ENCODE measurements around the gene PMIS2.

The PMIS2 gene

GRCh38 chr19:35615036-35615435, 29.1 kb downstream of the PMIS2 start:
- Mint-ChIP-seq H3K4me3 (peak overlapping the region; percentile 25 to 43 (median 37)), H3K27me3 (ENCODE audit: low read depth) (no peaks in the 10 kb centered on the region), H3K36me3 (ENCODE audit: low read depth) (peaks cover 5% of the 10 kb centered on the region), H3K9me3 (no peaks in the 10 kb centered on the region), H3K4me1 (peaks cover 5% of the 10 kb centered on the region), H3K27ac (no peak overlapping the region)
- TF ChIP-seq CTCF (IDR thresholded peaks at IDR 0.05; ENCODE audit: unreplicated experiment in 3 of 3): no peak

- H3K4me1 Mint-ChIP-seq: no peaks in the 10 kb centered on the region
These were observed 32.9 kb downstream of the PMIS2 start for GRCh38 chr19:35618857-35619256.

GRCh38 chr19:35619290-35619923, 33.4 kb downstream of the PMIS2 start:
- Mint-ChIP-seq H3K36me3 (ENCODE audit: low read depth) (peaks cover 9% of the 10 kb centered on the region), H3K9me3 (no peaks in the 10 kb centered on the region), H3K4me1 (no peaks in the 10 kb centered on the region), H3K27ac (no peak overlapping the region), H3K27me3 (ENCODE audit: low read depth) (no peaks in the 10 kb centered on the region), H3K4me3 (no peak overlapping the region)
- no peak for TF ChIP-seq CTCF (IDR thresholded peaks at IDR 0.05; ENCODE audit: unreplicated experiment in 3 of 3)

More at GRCh38 chr19:35618857-35619256, 32.9 kb downstream of the PMIS2 start:
- Mint-ChIP-seq H3K36me3 (ENCODE audit: low read depth) (peaks cover 9% of the 10 kb centered on the region), H3K4me3 (peak overlapping the region in 1 of 3 experiments; percentile 32), H3K27ac (no peak overlapping the region), H3K27me3 (ENCODE audit: low read depth) (no peaks in the 10 kb centered on the region), H3K9me3 (no peaks in the 10 kb centered on the region)
- TF ChIP-seq CTCF (IDR thresholded peaks at IDR 0.05; ENCODE audit: unreplicated experiment in 3 of 3): no peak

DNA sequence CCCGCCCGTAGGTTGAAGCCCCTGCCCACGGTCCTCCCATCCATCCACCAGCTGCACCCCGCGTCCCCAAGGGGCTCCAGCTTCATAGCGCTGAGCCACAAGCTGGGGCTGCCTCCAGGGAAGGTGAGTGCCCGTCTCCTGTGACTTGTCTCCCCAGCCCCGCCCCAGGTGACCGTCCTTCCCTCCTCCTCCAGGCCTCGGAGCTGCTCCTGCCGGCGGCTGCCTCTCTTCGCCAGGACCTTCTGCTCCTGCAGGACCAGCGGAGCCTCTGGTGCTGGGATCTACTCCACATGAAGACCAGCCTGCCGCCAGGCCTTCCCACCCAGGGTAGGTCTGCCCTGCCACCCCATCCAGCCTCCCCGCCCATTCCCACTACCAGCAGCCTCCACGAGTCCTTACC, 34.0 kb downstream of the PMIS2 start:
- no peak overlapping the region for H3K4me3 Mint-ChIP-seq

GRCh38 chr19:35621708-35622107, 35.7 kb downstream of the PMIS2 start:
- TF ChIP-seq CTCF (IDR thresholded peaks at IDR 0.05; ENCODE audit: unreplicated experiment in 3 of 3): no peak
- no peak overlapping the region for H3K4me3 Mint-ChIP-seq

More for the DNA sequence above, 34.0 kb downstream of the PMIS2 start:
- Mint-ChIP-seq H3K27me3 (ENCODE audit: low read depth) (no peaks in the 10 kb centered on the region), H3K36me3 (ENCODE audit: low read depth) (peaks cover 9% of the 10 kb centered on the region), H3K4me1 (no peaks in the 10 kb centered on the region), H3K9me3 (no peaks in the 10 kb centered on the region), H3K27ac (no peak overlapping the region)
- no peak for TF ChIP-seq CTCF (IDR thresholded peaks at IDR 0.05; ENCODE audit: unreplicated experiment in 3 of 3)

DNA sequence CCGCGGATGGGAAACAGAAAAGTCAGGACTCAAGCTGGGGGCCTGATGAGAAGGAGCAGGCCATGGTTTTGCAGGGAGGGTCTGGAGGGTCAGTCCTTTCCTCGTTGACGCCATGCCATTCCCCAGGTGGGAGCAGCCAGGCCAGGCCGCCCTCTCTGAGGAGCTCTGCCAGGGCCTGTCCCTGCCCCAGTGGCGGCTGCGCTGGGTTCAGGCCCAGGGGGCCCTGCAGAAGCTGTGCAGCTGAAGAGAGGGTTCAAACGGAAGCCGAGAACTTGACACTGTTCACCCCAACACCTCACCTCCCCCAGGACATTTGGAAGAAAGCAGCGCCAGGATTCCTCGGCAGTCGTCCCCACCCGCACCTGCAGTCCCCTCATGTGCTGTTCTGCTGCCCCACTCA, 36.8 kb downstream of the PMIS2 start:
- no peak for TF ChIP-seq CTCF (IDR thresholded peaks at IDR 0.05; ENCODE audit: unreplicated experiment in 3 of 3)
- H3K27ac Mint-ChIP-seq: no peak overlapping the region
- peaks cover 3% of the 10 kb centered on the region for H3K36me3 Mint-ChIP-seq (ENCODE audit: low read depth)
- no peaks in the 10 kb centered on the region for H3K27me3 Mint-ChIP-seq (ENCODE audit: low read depth)
- H3K4me3 Mint-ChIP-seq: no peak overlapping the region
- H3K4me1 Mint-ChIP-seq: no peaks in the 10 kb centered on the region
- H3K9me3 Mint-ChIP-seq: no peaks in the 10 kb centered on the region

More at GRCh38 chr19:35621708-35622107, 35.7 kb downstream of the PMIS2 start:
- H3K4me1 Mint-ChIP-seq: no peaks in the 10 kb centered on the region
- peaks cover 3% of the 10 kb centered on the region for H3K36me3 Mint-ChIP-seq (ENCODE audit: low read depth)
- H3K27ac Mint-ChIP-seq: no peak overlapping the region
- no peaks in the 10 kb centered on the region for H3K9me3 Mint-ChIP-seq
- no peaks in the 10 kb centered on the region for H3K27me3 Mint-ChIP-seq (ENCODE audit: low read depth)

All from nephron (organoid).